Trophoblast cell (in vitro differentiated cells and primary cell): Measurements from ENCODE around the gene MUC5B.

ENCODE experiments used
- DNase-seq, 2 donors: peaks; one replicate each; pipeline ENCODE4 v3.0.0-alpha.2; 2016
- H2AFZ ChIP-seq: 2 replicates; pipeline ENCODE4 v1.6.1; 2013; ENCODE audit warnings: low read length, moderate library complexity, mild to moderate bottlenecking; ENCODE audit not compliant: insufficient read depth, poor library complexity
- H2AK5ac ChIP-seq: 2 replicates; pipeline ENCODE4 v1.6.1; 2013; ENCODE audit warnings: mild to moderate bottlenecking, low read length
- H2BK120ac ChIP-seq: 2 replicates; pipeline ENCODE4 v1.6.1; 2013; ENCODE audit warnings: low read length, mild to moderate bottlenecking, moderate library complexity; ENCODE audit not compliant: insufficient read depth, poor library complexity
- H2BK12ac ChIP-seq: 2 replicates; pipeline ENCODE4 v1.6.1; 2013; ENCODE audit warnings: mild to moderate bottlenecking, low read length, moderate library complexity
- H2BK5ac ChIP-seq: 2 replicates; pipeline ENCODE4 v1.6.1; 2013; ENCODE audit warnings: low read length, low read depth, moderate library complexity, mild to moderate bottlenecking; ENCODE audit not compliant: poor library complexity
- H3K14ac ChIP-seq: 2 replicates; pipeline ENCODE4 v1.6.1; 2013; ENCODE audit warnings: mild to moderate bottlenecking, low read length
- H3K18ac ChIP-seq: 2 replicates; pipeline ENCODE4 v1.6.1; 2013; ENCODE audit warnings: mild to moderate bottlenecking, low read length
- H3K23ac ChIP-seq: 2 replicates; pipeline ENCODE4 v1.6.1; 2013; ENCODE audit warnings: low read length
- H3K27ac ChIP-seq: 2 replicates; pipeline ENCODE4 v1.5.1; 2013; ENCODE audit warnings: low read depth, mild to moderate bottlenecking, inconsistent platforms, low read length, moderate library complexity
- H3K27me3 ChIP-seq: 2 replicates; pipeline ENCODE4 v1.6.1; 2013; ENCODE audit warnings: inconsistent platforms, mild to moderate bottlenecking, low read length, moderate library complexity; ENCODE audit not compliant: insufficient read depth
- H3K36me3 ChIP-seq, 2 experiments: 1 replicate in 1 of 2; 2 replicates in 1 of 2; pipeline ENCODE4 v1.6.1; 2013; ENCODE audit warnings: low read length in 2 of 2, mild to moderate bottlenecking in 2 of 2, moderate library complexity in 1 of 2; ENCODE audit not compliant: insufficient read depth in 2 of 2, control insufficient read depth in 1 of 2
- H3K4ac ChIP-seq: 2 replicates; pipeline ENCODE4 v1.6.1; 2013; ENCODE audit warnings: low read depth, mild to moderate bottlenecking, low read length, moderate library complexity
- H3K4me1 ChIP-seq, 2 experiments: 1 replicate in 1 of 2; 2 replicates in 1 of 2; pipeline ENCODE4 v1.6.1; 2013; ENCODE audit warnings: low read length in 2 of 2, mild to moderate bottlenecking in 2 of 2, moderate library complexity in 1 of 2; ENCODE audit not compliant: insufficient read depth in 2 of 2, control insufficient read depth in 1 of 2
- H3K4me2 ChIP-seq: 2 replicates; pipeline ENCODE4 v1.6.1; 2013; ENCODE audit warnings: inconsistent platforms, mild to moderate bottlenecking, low read length, moderate library complexity
- H3K4me3 ChIP-seq: 2 replicates; pipeline ENCODE4 v1.5.1; 2013; ENCODE audit warnings: mild to moderate bottlenecking, low read depth, low read length, inconsistent platforms
- H3K79me1 ChIP-seq: one replicate; pipeline ENCODE4 v1.6.1; 2013; ENCODE audit warnings: low read length
- H3K79me2 ChIP-seq: 2 replicates; pipeline ENCODE4 v1.6.1; 2013; ENCODE audit warnings: low read length, mild to moderate bottlenecking; ENCODE audit not compliant: control insufficient read depth, insufficient read depth, poor library complexity
- H3K9ac ChIP-seq: 2 replicates; pipeline ENCODE4 v1.6.1; 2013; ENCODE audit warnings: mild to moderate bottlenecking, low read length
- H3K9me3 ChIP-seq: 2 replicates; pipeline ENCODE4 v1.6.1; 2013; ENCODE audit warnings: low read depth, mild to moderate bottlenecking, control low read depth, inconsistent platforms, low read length; ENCODE audit not compliant: insufficient read depth
- H4K12ac ChIP-seq: 2 replicates; pipeline ENCODE4 v1.6.1; 2013; ENCODE audit warnings: low read depth, mild to moderate bottlenecking, low read length, moderate library complexity
- H4K8ac ChIP-seq: 2 replicates; pipeline ENCODE4 v1.6.1; 2013; ENCODE audit warnings: low read depth, mild to moderate bottlenecking, low read length, moderate library complexity
- H4K91ac ChIP-seq: one replicate; pipeline ENCODE4 v1.6.1; 2013; ENCODE audit warnings: low read depth, mild to moderate bottlenecking, low read length, moderate library complexity
- WGBS: extraction: QIAGEN DNeasy Blood & Tissue Kit; methylation state at CpG from one replicate; pipeline ENCODE4 v1.1.7; 2013; ENCODE audit warnings: missing lambda C conversion rate; ENCODE audit not compliant: insufficient read length, insufficient coverage; ENCODE audit errors: extremely low coverage; 5-methylcytosine and 5-hydroxymethylcytosine counted together

The MUC5B gene

GRCh38 chr11:1275021-1275420 is 52.2 kb downstream of the MUC5B start:
- H4K91ac ChIP-seq: no peak overlapping the region
- H3K18ac ChIP-seq: no peak overlapping the region
- no peak overlapping the region for H3K14ac ChIP-seq
- WGBS: no CpG with 5 or more reads among the region's 18 CpGs
- H3K9ac ChIP-seq: no peak overlapping the region
- no peak overlapping the region for H3K4me3 ChIP-seq
- H3K4me1 ChIP-seq: no peaks in the 10 kb centered on the region
- H2AFZ ChIP-seq: no peak overlapping the region
- no peak overlapping the region for H3K27ac ChIP-seq
- no peak for DNase-seq
- no peaks in the 10 kb centered on the region for H3K79me1 ChIP-seq
- H3K36me3 ChIP-seq: peaks cover 39 to 40% of the 10 kb centered on the region in 2 experiments
- H3K79me2 ChIP-seq: no peaks in the 10 kb centered on the region
- H3K23ac ChIP-seq: no peak overlapping the region
- H2BK12ac ChIP-seq: no peak overlapping the region
- H2BK5ac ChIP-seq: no peak overlapping the region
- no peak overlapping the region for H3K4ac ChIP-seq
- H2AK5ac ChIP-seq: no peak overlapping the region
- no peaks in the 10 kb centered on the region for H3K27me3 ChIP-seq
- no peaks in the 10 kb centered on the region for H3K9me3 ChIP-seq
- H4K12ac ChIP-seq: no peak overlapping the region
- H4K8ac ChIP-seq: no peak overlapping the region
- H2BK120ac ChIP-seq: no peak overlapping the region
- H3K4me2 ChIP-seq: no peak overlapping the region

DNA sequence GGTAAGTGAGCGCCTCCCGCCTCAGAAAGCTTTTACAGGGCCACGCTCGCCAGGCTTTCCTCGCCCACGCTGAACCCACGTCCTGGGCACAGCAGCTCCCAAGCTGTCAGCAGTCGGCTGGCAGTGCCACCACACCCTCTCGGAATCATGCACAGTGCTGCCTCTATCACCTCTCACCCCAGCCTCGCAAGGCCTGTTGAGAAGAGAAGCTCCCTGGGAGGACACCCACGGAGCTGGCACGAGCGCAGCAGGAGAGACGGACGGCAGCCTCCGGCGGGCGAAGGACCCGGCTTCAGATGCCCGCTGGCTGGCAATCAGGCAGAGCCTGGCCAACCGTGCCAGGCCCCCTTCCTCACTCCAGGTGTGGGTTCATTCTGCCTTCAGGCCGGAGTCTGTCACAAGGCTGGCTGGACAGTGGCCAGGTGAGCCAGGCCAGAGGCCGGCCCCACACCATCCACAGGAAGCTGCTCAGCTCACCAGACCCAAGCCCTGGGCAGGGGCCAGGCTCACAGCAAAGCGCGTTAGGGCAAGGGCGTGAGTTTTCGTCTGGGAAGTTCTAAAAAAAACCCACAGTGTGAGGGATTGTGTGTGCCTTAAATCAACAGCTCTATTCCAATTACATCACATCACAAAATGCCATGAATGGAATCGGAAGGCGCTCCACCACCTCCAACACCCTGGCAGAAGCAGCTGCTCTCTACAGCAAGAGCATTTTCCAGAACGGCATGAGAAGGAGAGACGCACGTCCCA is 53.4 kb downstream of the MUC5B start:
- Histone ChIP-seq H3K4me2 (no peak overlapping the region), H3K9ac (no peak overlapping the region), H2AFZ (no peak overlapping the region), H4K8ac (no peak overlapping the region), H3K4me1 (no peaks in the 10 kb centered on the region), H4K12ac (no peak overlapping the region), H3K23ac (no peak overlapping the region), H3K4ac (no peak overlapping the region), H3K79me1 (no peaks in the 10 kb centered on the region), H3K27ac (no peak overlapping the region), H3K18ac (no peak overlapping the region), H3K9me3 (no peaks in the 10 kb centered on the region), H2AK5ac (no peak overlapping the region), H3K27me3 (no peaks in the 10 kb centered on the region), H2BK12ac (no peak overlapping the region), H4K91ac (no peak overlapping the region), H2BK5ac (no peak overlapping the region), H3K14ac (no peak overlapping the region), H3K4me3 (no peak overlapping the region), H3K36me3 (peaks cover 50 to 52% of the 10 kb centered on the region in 2 experiments), H3K79me2 (no peaks in the 10 kb centered on the region), H2BK120ac (no peak overlapping the region)
- WGBS: no CpG with 5 or more reads among the region's 32 CpGs
- DNase-seq: no peak

DNA sequence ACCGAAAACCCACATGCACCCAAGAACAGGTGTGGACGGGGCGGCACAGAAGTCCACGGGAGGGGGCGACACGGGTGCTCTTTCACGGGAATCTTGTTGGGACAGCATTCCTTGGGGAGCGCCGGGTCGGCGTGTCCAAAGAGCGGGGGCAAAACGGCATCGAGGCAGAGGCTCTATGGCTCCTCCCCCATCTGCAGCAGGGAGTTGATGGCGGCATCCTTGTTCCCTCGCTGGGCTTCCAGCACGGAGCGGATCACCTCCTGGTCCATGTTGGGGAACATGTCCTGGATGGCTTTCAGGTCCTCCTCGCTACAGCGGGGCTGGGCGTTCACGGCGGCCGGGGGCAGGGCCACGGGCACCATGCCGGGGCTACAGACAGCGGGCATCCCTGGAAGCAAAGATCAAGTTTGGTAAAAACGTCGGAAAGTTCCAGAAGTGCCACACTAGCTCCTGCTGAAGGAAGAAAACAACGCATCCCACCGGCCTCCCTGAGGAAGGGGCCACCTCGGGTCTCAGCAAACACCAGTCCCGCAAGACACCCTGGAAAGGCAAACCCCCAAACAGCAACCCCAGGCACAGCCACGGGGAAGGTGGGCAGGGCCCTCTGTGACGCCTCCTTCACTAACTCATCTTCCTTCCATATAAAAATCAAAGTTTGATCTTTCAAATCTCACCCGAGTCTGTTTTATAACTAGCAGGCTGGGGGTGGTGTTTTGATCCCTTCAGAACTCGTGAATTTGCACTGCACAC is 54.2 kb downstream of the MUC5B start:
- Histone ChIP-seq H3K79me1 (no peaks in the 10 kb centered on the region), H3K36me3 (peaks cover 58% of the 10 kb centered on the region in 2 experiments), H3K23ac (no peak overlapping the region), H4K8ac (no peak overlapping the region), H2AFZ (no peak overlapping the region), H4K12ac (no peak overlapping the region), H4K91ac (no peak overlapping the region), H3K27ac (no peak overlapping the region), H2BK5ac (no peak overlapping the region), H3K9me3 (no peaks in the 10 kb centered on the region), H3K4ac (no peak overlapping the region), H3K4me3 (no peak overlapping the region), H3K14ac (no peak overlapping the region), H3K4me2 (no peak overlapping the region), H2BK120ac (no peak overlapping the region), H2BK12ac (no peak overlapping the region), H3K27me3 (no peaks in the 10 kb centered on the region), H3K79me2 (no peaks in the 10 kb centered on the region), H2AK5ac (no peak overlapping the region), H3K18ac (no peak overlapping the region), H3K4me1 (no peaks in the 10 kb centered on the region), H3K9ac (no peak overlapping the region)
- no peak for DNase-seq
- WGBS: no CpG with 5 or more reads among the region's 37 CpGs

DNA sequence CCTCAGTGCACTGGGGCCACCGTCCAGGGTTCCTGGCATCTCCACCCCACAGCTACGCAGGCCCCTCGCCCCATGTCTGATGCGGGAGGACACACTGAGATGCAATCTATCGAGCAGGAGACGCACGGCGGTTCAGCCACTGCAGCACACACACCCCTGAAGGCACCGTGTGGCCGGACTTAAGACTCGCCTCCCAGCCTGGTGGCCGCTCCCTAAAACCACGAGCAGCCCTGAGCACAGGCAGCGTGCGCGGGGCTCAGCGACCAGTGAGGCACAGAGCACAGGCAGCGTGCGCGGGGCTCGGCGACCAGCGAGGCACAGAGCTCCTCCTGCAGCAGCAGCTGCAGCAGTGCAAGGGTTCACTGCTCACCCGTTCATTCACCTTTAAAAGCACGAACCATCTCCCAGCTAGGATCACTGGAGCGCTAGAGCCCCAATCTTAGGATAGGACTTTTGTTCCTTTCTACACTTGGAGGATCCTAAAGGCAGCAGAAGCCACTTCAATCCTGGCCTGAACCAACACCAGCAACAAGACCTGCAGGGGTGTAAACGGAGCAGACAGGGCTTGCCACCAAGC is 55.2 kb downstream of the MUC5B start:
- no peak overlapping the region for H3K4ac ChIP-seq
- peaks cover 1% of the 10 kb centered on the region for H3K9me3 ChIP-seq
- H2AFZ ChIP-seq: no peak overlapping the region
- no peaks in the 10 kb centered on the region for H3K27me3 ChIP-seq
- H4K12ac ChIP-seq: no peak overlapping the region
- H3K4me2 ChIP-seq: no peak overlapping the region
- no peak overlapping the region for H4K8ac ChIP-seq
- H3K36me3 ChIP-seq: peaks cover 60% of the 10 kb centered on the region in 2 experiments
- H3K14ac ChIP-seq: no peak overlapping the region
- H2AK5ac ChIP-seq: no peak overlapping the region
- no peaks in the 10 kb centered on the region for H3K4me1 ChIP-seq
- H2BK120ac ChIP-seq: no peak overlapping the region
- WGBS: no CpG with 5 or more reads among the region's 27 CpGs
- H2BK12ac ChIP-seq: no peak overlapping the region
- no peak overlapping the region for H4K91ac ChIP-seq
- no peaks in the 10 kb centered on the region for H3K79me2 ChIP-seq
- no peak for DNase-seq
- H3K27ac ChIP-seq: no peak overlapping the region
- no peak overlapping the region for H3K4me3 ChIP-seq
- H3K18ac ChIP-seq: no peak overlapping the region
- H3K79me1 ChIP-seq: no peaks in the 10 kb centered on the region
- H2BK5ac ChIP-seq: no peak overlapping the region
- H3K23ac ChIP-seq: no peak overlapping the region
- no peak overlapping the region for H3K9ac ChIP-seq
